BE2C (cell line): ENCODE measurements around the gene OR10V1.
"Not testable (repeated sequence)": the region's sequence is repeated elsewhere in the genome, so short reads cannot be mapped to it uniquely, and the experiment has no call there.

Source experiments
- DNase-seq: peaks from one replicate; pipeline ENCODE4 v3.0.0-alpha.2; 2020
- H3K27me3 ChIP-seq: fragments of 250-450 bp; sonication (Bioruptor Pico); 2 replicates; pipeline ENCODE4 v1.5.1; 2020; ENCODE audit warnings: mild to moderate bottlenecking
- H3K36me3 ChIP-seq: fragments of 250-450 bp; sonication (Bioruptor Pico); 2 replicates; pipeline ENCODE4 v1.5.1; 2020; ENCODE audit warnings: mild to moderate bottlenecking
- H3K4me1 ChIP-seq: fragments of 250-450 bp; sonication (Bioruptor Pico); 2 replicates; pipeline ENCODE4 v1.5.1; 2020
- H3K4me3 ChIP-seq: 2 replicates; pipeline ENCODE4 v1.5.1; 2011; ENCODE audit warnings: low read depth, low read length
- H3K9me3 ChIP-seq: fragments of 250-450 bp; sonication (Bioruptor Pico); 2 replicates; pipeline ENCODE4 v1.5.1; 2020
- CTCF ChIP-seq: IDR thresholded peaks from 2 replicates; pipeline ENCODE4 v1.5.1; 2012; ENCODE audit warnings: mild to moderate bottlenecking, low read depth, low read length

Gene OR10V1

GRCh38 chr11:59691156-59691555, 22.5 kb downstream of the OR10V1 start:
- H3K27me3 ChIP-seq = no peaks in the 10 kb centered on the region
- H3K4me3 ChIP-seq = no peak overlapping the region
- TF ChIP-seq CTCF = no peak
- H3K4me1 ChIP-seq = no peaks in the 10 kb centered on the region
- no peaks in the 10 kb centered on the region for H3K36me3 ChIP-seq
- no peak for DNase-seq
- no peaks in the 10 kb centered on the region for H3K9me3 ChIP-seq

GRCh38 chr11:59689015-59689414, 24.6 kb downstream of the OR10V1 start:
- TF ChIP-seq CTCF = no peak
- no peaks in the 10 kb centered on the region for H3K9me3 ChIP-seq
- H3K27me3 ChIP-seq = no peaks in the 10 kb centered on the region
- no peak for DNase-seq
- H3K4me1 ChIP-seq = no peaks in the 10 kb centered on the region
- no peak overlapping the region for H3K4me3 ChIP-seq
- H3K36me3 ChIP-seq = no peaks in the 10 kb centered on the region

GRCh38 chr11:59681260-59681725, 32.4 kb downstream of the OR10V1 start:
- H3K9me3 ChIP-seq, H3K4me1 ChIP-seq, DNase-seq, H3K36me3 ChIP-seq, H3K27me3 ChIP-seq, H3K4me3 ChIP-seq: not testable (repeated sequence)

GRCh38 chr11:59680287-59681154, 33.1 kb downstream of the OR10V1 start:
- no peaks in the 10 kb centered on the region for H3K27me3 ChIP-seq
- peak; percentile 54 for DNase-seq
- no peaks in the 10 kb centered on the region for H3K36me3 ChIP-seq
- peak; percentile 70 for TF ChIP-seq CTCF
- H3K9me3 ChIP-seq = no peaks in the 10 kb centered on the region
- H3K4me1 ChIP-seq = no peaks in the 10 kb centered on the region
- no peak overlapping the region for H3K4me3 ChIP-seq

- H3K9me3 ChIP-seq = no peaks in the 10 kb centered on the region
- H3K36me3 ChIP-seq = no peaks in the 10 kb centered on the region
- no peak overlapping the region for H3K4me3 ChIP-seq
- H3K27me3 ChIP-seq = no peaks in the 10 kb centered on the region
- no peak for DNase-seq
- H3K4me1 ChIP-seq = no peaks in the 10 kb centered on the region
- no peak for TF ChIP-seq CTCF
Observed at GRCh38 chr11:59679347-59679746, 34.3 kb downstream of the OR10V1 start.

- DNase-seq = no peak
- TF ChIP-seq CTCF = no peak
- no peaks in the 10 kb centered on the region for H3K9me3 ChIP-seq
- H3K4me3 ChIP-seq = no peak overlapping the region
- no peaks in the 10 kb centered on the region for H3K4me1 ChIP-seq
- no peaks in the 10 kb centered on the region for H3K27me3 ChIP-seq
- no peaks in the 10 kb centered on the region for H3K36me3 ChIP-seq
Observed at GRCh38 chr11:59678813-59679165, 34.9 kb downstream of the OR10V1 start.
